NCI-H2196 treated with DMSO at 0.1 percent for 48 hours (cell line): Measurements from ENCODE around the gene EVL.
A peak's percentile ranks its signal among the peaks of the same experiment; 100 is the strongest.
"Not testable (repeated sequence)": the region's sequence is repeated elsewhere in the genome, so short reads cannot be mapped to it uniquely, and the experiment has no call there.

Experiments
- DNase-seq: peaks from one replicate; lab custom pipeline; 2025; ENCODE audit not compliant: unreplicated experiment; lab: John Stamatoyannopoulos, UW

EVL gene

GRCh38 chr14:100159865-100160533 lies 94.8 kb downstream of the EVL start:
- no peak for DNase-seq

GRCh38 chr14:100160534-100160916 lies 95.3 kb downstream of the EVL start:
- DNase-seq: no peak

GRCh38 chr14:100165376-100165775 lies 100.2 kb downstream of the EVL start:
- no peak for DNase-seq

GRCh38 chr14:100165831-100166440 lies 100.7 kb downstream of the EVL start:
- DNase-seq: no peak

- no peak for DNase-seq
Measured at GRCh38 chr14:100168506-100168905, 103.3 kb downstream of the EVL start.

GRCh38 chr14:100170880-100171279 lies 105.7 kb downstream of the EVL start:
- no peak for DNase-seq

GRCh38 chr14:100172811-100173210 lies 107.6 kb downstream of the EVL start:
- no peak for DNase-seq

GRCh38 chr14:100173353-100173752 lies 108.1 kb downstream of the EVL start:
- DNase-seq: no peak

GRCh38 chr14:100176811-100177327 lies 111.6 kb downstream of the EVL start:
- no peak for DNase-seq

GRCh38 chr14:100178691-100179090 lies 113.5 kb downstream of the EVL start:
- DNase-seq: no peak

- DNase-seq: not testable (repeated sequence)
Measured at GRCh38 chr14:100180671-100181070, 115.4 kb downstream of the EVL start.

- DNase-seq: not testable (repeated sequence)
Measured at GRCh38 chr14:100181876-100182551, 116.8 kb downstream of the EVL start.

GRCh38 chr14:100187247-100187833 lies 122.1 kb downstream of the EVL start:
- DNase-seq: no peak

- no peak for DNase-seq
Measured at GRCh38 chr14:100188392-100189030, 123.3 kb downstream of the EVL start.

GRCh38 chr14:100190126-100190525 lies 124.9 kb downstream of the EVL start:
- no peak for DNase-seq

GRCh38 chr14:100191584-100192249 lies 126.5 kb downstream of the EVL start:
- no peak for DNase-seq

- no peak for DNase-seq
Measured at GRCh38 chr14:100192250-100192671, 127.0 kb downstream of the EVL start.

- DNase-seq: peak; percentile 88
Measured at GRCh38 chr14:100192672-100193416, 127.6 kb downstream of the EVL start.
